Neural crest cell (in vitro differentiated cells): ENCODE data around the gene NELFE. TPM values are rescaled to one million over a fixed set of nuclear protein-coding genes. Genes with fewer than 3 reads are reported as not detected.

Experiments
- DNase-seq: peaks from one replicate; pipeline ENCODE4 v3.0.0; 2021; ENCODE audit warnings: low read depth, mixed read lengths, low spot score
- H3K27ac Mint-ChIP-seq: one replicate; pipeline ENCODE4 v1.8.0; 2021; ENCODE audit warnings: mild to moderate bottlenecking, mixed read lengths; ENCODE audit not compliant: unreplicated experiment
- H3K27me3 Mint-ChIP-seq: 2 replicates; pipeline ENCODE4 v1.8.0; 2021; ENCODE audit warnings: low read depth, mild to moderate bottlenecking, mixed read lengths
- H3K36me3 Mint-ChIP-seq: 2 replicates; pipeline ENCODE4 v1.8.0; 2021; ENCODE audit warnings: low read depth, mild to moderate bottlenecking, mixed read lengths
- H3K4me1 Mint-ChIP-seq: 2 replicates; pipeline ENCODE4 v1.8.0; 2021; ENCODE audit warnings: mixed read lengths
- H3K4me3 Mint-ChIP-seq: one replicate; pipeline ENCODE4 v1.8.0; 2021; ENCODE audit warnings: mild to moderate bottlenecking, mixed read lengths
- H3K9me3 Mint-ChIP-seq: 2 replicates; pipeline ENCODE4 v1.8.0; 2021; ENCODE audit warnings: mixed read lengths
- total RNA-seq: library from RNA; stranded (reverse); gene quantifications from 2 replicates; pipeline ENCODE4 v1.2.1, GENCODE V29; 2021
- TF ChIP-seq, protein P1 (sequence below): fragments of 200-600 bp; sonication (generic); conservative IDR thresholded peaks from 2 replicates; pipeline ENCODE4 v1.5.0; 2021; ENCODE audit warnings: antibody characterized with exemption, mild to moderate bottlenecking

NELFE gene
- total RNA-seq, 1 donor from 2014 or later = 86.1 TPM

- H3K36me3 Mint-ChIP-seq = peaks cover 25% of the 10 kb centered on the region
- TF ChIP-seq, protein P1, sequence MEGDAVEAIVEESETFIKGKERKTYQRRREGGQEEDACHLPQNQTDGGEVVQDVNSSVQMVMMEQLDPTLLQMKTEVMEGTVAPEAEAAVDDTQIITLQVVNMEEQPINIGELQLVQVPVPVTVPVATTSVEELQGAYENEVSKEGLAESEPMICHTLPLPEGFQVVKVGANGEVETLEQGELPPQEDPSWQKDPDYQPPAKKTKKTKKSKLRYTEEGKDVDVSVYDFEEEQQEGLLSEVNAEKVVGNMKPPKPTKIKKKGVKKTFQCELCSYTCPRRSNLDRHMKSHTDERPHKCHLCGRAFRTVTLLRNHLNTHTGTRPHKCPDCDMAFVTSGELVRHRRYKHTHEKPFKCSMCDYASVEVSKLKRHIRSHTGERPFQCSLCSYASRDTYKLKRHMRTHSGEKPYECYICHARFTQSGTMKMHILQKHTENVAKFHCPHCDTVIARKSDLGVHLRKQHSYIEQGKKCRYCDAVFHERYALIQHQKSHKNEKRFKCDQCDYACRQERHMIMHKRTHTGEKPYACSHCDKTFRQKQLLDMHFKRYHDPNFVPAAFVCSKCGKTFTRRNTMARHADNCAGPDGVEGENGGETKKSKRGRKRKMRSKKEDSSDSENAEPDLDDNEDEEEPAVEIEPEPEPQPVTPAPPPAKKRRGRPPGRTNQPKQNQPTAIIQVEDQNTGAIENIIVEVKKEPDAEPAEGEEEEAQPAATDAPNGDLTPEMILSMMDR = no peak
Measured at GRCh38 chr6:31972709-31973350, 14.1 kb upstream of the NELFE start.

GRCh38 chr6:31971993-31972708 is 13.4 kb upstream of the NELFE start, which contains the start of gene DXO:
Gene DXO, minus strand, starts transcription at chr6:31972138. Its CDS starts 463 bp downstream, at chr6:31971675.
- Mint-ChIP-seq H3K4me3 (peak within 1 kb of the TSS; percentile 100), H3K4me1 (peaks cover 33% of the 10 kb centered on the region), H3K9me3 (no peaks in the 10 kb centered on the region), H3K27ac (peak within 1 kb of the TSS; percentile 100), H3K36me3 (peaks cover 25% of the 10 kb centered on the region), H3K27me3 (no peaks in the 10 kb centered on the region)
- TF ChIP-seq, protein P1 = no peak
- DNase-seq = peak; percentile 82

More at GRCh38 chr6:31972709-31973350, 14.1 kb upstream of the NELFE start:
- no peak for DNase-seq
- H3K27ac Mint-ChIP-seq = peak overlapping the region; percentile 100
- no peaks in the 10 kb centered on the region for H3K9me3 Mint-ChIP-seq
- H3K4me1 Mint-ChIP-seq = peaks cover 33% of the 10 kb centered on the region
- H3K4me3 Mint-ChIP-seq = peak overlapping the region; percentile 100
- H3K27me3 Mint-ChIP-seq = no peaks in the 10 kb centered on the region

GRCh38 chr6:31971279-31971992 is 12.7 kb upstream of the NELFE start:
- H3K4me1 Mint-ChIP-seq = peaks cover 33% of the 10 kb centered on the region
- H3K27ac Mint-ChIP-seq = peak overlapping the region; percentile 100
- no peaks in the 10 kb centered on the region for H3K9me3 Mint-ChIP-seq
- peaks cover 21% of the 10 kb centered on the region for H3K36me3 Mint-ChIP-seq
- H3K4me3 Mint-ChIP-seq = peak overlapping the region; percentile 100
- DNase-seq = no peak
- TF ChIP-seq, protein P1 = no peak
- no peaks in the 10 kb centered on the region for H3K27me3 Mint-ChIP-seq

GRCh38 chr6:31970604-31971271 is 12.0 kb upstream of the NELFE start:
- H3K9me3 Mint-ChIP-seq = no peaks in the 10 kb centered on the region
- peak overlapping the region; percentile 100 for H3K4me3 Mint-ChIP-seq
- no peak for DNase-seq
- peaks cover 21% of the 10 kb centered on the region for H3K36me3 Mint-ChIP-seq
- H3K27me3 Mint-ChIP-seq = no peaks in the 10 kb centered on the region
- H3K27ac Mint-ChIP-seq = no peak overlapping the region
- TF ChIP-seq, protein P1 = no peak
- H3K4me1 Mint-ChIP-seq = peaks cover 33% of the 10 kb centered on the region
